SK-N-MC (cell line): Measurements from ENCODE around the gene PVALEF.

Experiments
- DNase-seq: peaks from one replicate; pipeline ENCODE4 v3.0.0-alpha.2; 2011; ENCODE audit warnings: low read depth, low spot score
- H3K27ac ChIP-seq: fragments of 200-600 bp; sonication (generic); 2 replicates; pipeline ENCODE4 v1.5.1; 2016; ENCODE audit warnings: mixed run types
- H3K36me3 ChIP-seq: fragments of 200-600 bp; sonication (generic); 2 replicates; pipeline ENCODE4 v1.6.1; 2017; ENCODE audit warnings: antibody characterized with exemption, low read length, mixed read lengths; ENCODE audit not compliant: insufficient read depth
- H3K4me3 ChIP-seq: fragments of 200-600 bp; sonication (generic); 2 replicates; pipeline ENCODE4 v1.5.1; 2016
- H3K9ac ChIP-seq: fragments of 200-600 bp; sonication (generic); 2 replicates; pipeline ENCODE4 v1.8.0; 2017; ENCODE audit warnings: mixed run types, mixed read lengths; ENCODE audit not compliant: insufficient read length
- H3K9me3 ChIP-seq: fragments of 200-600 bp; sonication (generic); 2 replicates; pipeline ENCODE4 v1.6.1; 2017; ENCODE audit warnings: low read depth, mild to moderate bottlenecking, antibody characterized with exemption, low read length, moderate library complexity, mixed read lengths
- EZH2 ChIP-seq: fragments of 200-600 bp; sonication (generic); IDR thresholded peaks from one replicate; pipeline ENCODE4 v1.6.1; 2017; ENCODE audit warnings: antibody characterized with exemption
- FOXP2 ChIP-seq: optimal IDR thresholded peaks from 2 replicates; pipeline ENCODE3; 2011; ENCODE audit warnings: mild to moderate bottlenecking, moderate library complexity; ENCODE audit not compliant: insufficient read depth; ENCODE audit errors: extremely low read length, control extremely low read depth
- POLR2AphosphoS5 ChIP-seq: IDR thresholded peaks from 2 replicates; pipeline ENCODE4 v1.6.1; 2012; ENCODE audit warnings: mild to moderate bottlenecking, low read depth, low read length, borderline replicate concordance

PVALEF gene

GRCh38 chr17:81189670-81190530, 24.6 kb downstream of the PVALEF start:
- Histone ChIP-seq H3K9me3 (no peaks in the 10 kb centered on the region), H3K27ac (no peak overlapping the region), H3K4me3 (no peak overlapping the region), H3K36me3 (no peaks in the 10 kb centered on the region), H3K9ac (no peak overlapping the region)
- TF ChIP-seq EZH2 (no peak), FOXP2 (no peak), POLR2AphosphoS5 (no peak)
- DNase-seq, result no peak

GRCh38 chr17:81190591-81190990, 25.3 kb downstream of the PVALEF start:
- no peaks in the 10 kb centered on the region for H3K9me3 ChIP-seq
- no peak overlapping the region for H3K9ac ChIP-seq
- TF ChIP-seq FOXP2 (no peak), POLR2AphosphoS5 (no peak)
- H3K36me3 ChIP-seq, result no peaks in the 10 kb centered on the region
- no peak for DNase-seq
- H3K4me3 ChIP-seq, result no peak overlapping the region
- H3K27ac ChIP-seq, result no peak overlapping the region

- Histone ChIP-seq H3K4me3 (no peak overlapping the region), H3K27ac (no peak overlapping the region), H3K36me3 (no peaks in the 10 kb centered on the region), H3K9me3 (no peaks in the 10 kb centered on the region), H3K9ac (no peak overlapping the region)
- TF ChIP-seq POLR2AphosphoS5 (no peak), EZH2 (no peak), FOXP2 (no peak)
- DNase-seq, result no peak
These were observed 25.8 kb downstream of the PVALEF start for GRCh38 chr17:81191116-81191515.

- TF ChIP-seq EZH2 (no peak), POLR2AphosphoS5 (no peak), FOXP2 (no peak)
- DNase-seq, result no peak
- Histone ChIP-seq H3K27ac (no peak overlapping the region), H3K9ac (no peak overlapping the region), H3K4me3 (no peak overlapping the region), H3K36me3 (no peaks in the 10 kb centered on the region), H3K9me3 (no peaks in the 10 kb centered on the region)
These were observed 26.3 kb downstream of the PVALEF start for GRCh38 chr17:81191646-81192045.

- Histone ChIP-seq H3K36me3 (no peaks in the 10 kb centered on the region), H3K9ac (no peak overlapping the region), H3K4me3 (no peak overlapping the region), H3K27ac (no peak overlapping the region), H3K9me3 (no peaks in the 10 kb centered on the region)
- DNase-seq, result no peak
- TF ChIP-seq EZH2 (no peak), POLR2AphosphoS5 (no peak)
These were observed 27.2 kb downstream of the PVALEF start for GRCh38 chr17:81192386-81193050.

- Histone ChIP-seq H3K36me3 (no peaks in the 10 kb centered on the region), H3K9ac (no peak overlapping the region)
These were observed 27.7 kb downstream of the PVALEF start for GRCh38 chr17:81193051-81193410.

GRCh38 chr17:81193470-81194224, 28.3 kb downstream of the PVALEF start:
- Histone ChIP-seq H3K36me3 (no peaks in the 10 kb centered on the region), H3K9me3 (no peaks in the 10 kb centered on the region), H3K4me3 (no peak overlapping the region), H3K9ac (no peak overlapping the region), H3K27ac (no peak overlapping the region)
- TF ChIP-seq EZH2 (no peak), FOXP2 (no peak), POLR2AphosphoS5 (no peak)
- no peak for DNase-seq

More at GRCh38 chr17:81193051-81193410, 27.7 kb downstream of the PVALEF start:
- no peak overlapping the region for H3K4me3 ChIP-seq
- DNase-seq, result no peak
- TF ChIP-seq FOXP2, result no peak
- TF ChIP-seq POLR2AphosphoS5, result no peak
- no peak for TF ChIP-seq EZH2
- no peaks in the 10 kb centered on the region for H3K9me3 ChIP-seq
- H3K27ac ChIP-seq, result no peak overlapping the region

- no peaks in the 10 kb centered on the region for H3K36me3 ChIP-seq
- TF ChIP-seq FOXP2 (no peak), POLR2AphosphoS5 (no peak), EZH2 (no peak)
These were observed 29.0 kb downstream of the PVALEF start for GRCh38 chr17:81194225-81194760.

More at GRCh38 chr17:81194225-81194760, 29.0 kb downstream of the PVALEF start:
- no peak for DNase-seq
- Histone ChIP-seq H3K4me3 (no peak overlapping the region), H3K27ac (no peak overlapping the region), H3K9me3 (no peaks in the 10 kb centered on the region), H3K9ac (no peak overlapping the region)
